ENCODE results near the gene THRB. TPM values are rescaled to one million over a fixed set of nuclear protein-coding genes. Genes with fewer than 3 reads are reported as not detected.

THRB gene
- total RNA-seq, 1 donor, result 0.36 TPM

DNA sequence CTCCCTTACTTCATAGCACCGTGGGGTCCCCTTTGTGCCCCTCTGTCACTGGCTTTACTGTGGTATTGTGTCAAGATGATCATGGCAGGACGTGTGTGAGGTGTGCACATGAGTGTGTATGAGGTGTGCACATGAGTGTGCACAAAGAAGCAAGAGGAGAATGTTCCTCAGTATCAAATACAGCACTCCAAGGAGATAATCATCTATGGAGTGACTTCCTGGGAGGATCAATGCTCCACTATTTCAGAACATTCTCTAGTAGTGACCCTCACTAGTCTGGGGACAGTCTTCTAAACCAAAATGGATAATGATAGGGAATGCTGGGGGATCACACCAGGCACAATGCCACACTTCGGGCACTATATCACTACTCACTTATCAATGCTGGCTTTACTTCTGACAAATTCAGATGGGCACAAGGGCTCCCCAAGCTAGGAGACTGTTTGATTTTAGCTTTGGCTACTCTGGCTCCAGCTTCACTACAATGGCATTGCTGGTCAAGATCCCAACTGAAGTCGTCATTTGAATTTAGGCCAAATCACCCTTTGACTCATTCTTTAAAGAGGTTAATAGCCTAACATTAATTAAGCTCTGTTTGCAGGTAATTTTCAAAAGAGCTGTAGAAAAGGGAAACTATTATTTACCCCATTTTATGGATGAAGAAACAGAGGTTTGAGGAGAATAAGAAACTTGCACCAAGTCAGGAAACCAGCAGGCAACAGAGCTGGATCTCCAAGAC lies 124.1 kb downstream of the THRB start:
- H3K27ac ChIP-seq (ENCODE audit: low read depth, low read length), result no peak overlapping the region
- H3K79me2 ChIP-seq (ENCODE audit: insufficient read depth, low read length), result no peaks in the 10 kb centered on the region
- H3K36me3 ChIP-seq (ENCODE audit: insufficient read depth, low read length), result no peaks in the 10 kb centered on the region
- no peak overlapping the region for H2AFZ ChIP-seq (ENCODE audit: low read length)
- no peaks in the 10 kb centered on the region for H3K27me3 ChIP-seq (ENCODE audit: insufficient read depth, low read length)
- no peak overlapping the region for H3K4me3 ChIP-seq (ENCODE audit: insufficient read depth, low read length)
- no peaks in the 10 kb centered on the region for H3K4me1 ChIP-seq (ENCODE audit: insufficient read depth, low read length)
- no peaks in the 10 kb centered on the region for H3K9me3 ChIP-seq (ENCODE audit: low read depth, low read length)
- TF ChIP-seq, protein P1, sequence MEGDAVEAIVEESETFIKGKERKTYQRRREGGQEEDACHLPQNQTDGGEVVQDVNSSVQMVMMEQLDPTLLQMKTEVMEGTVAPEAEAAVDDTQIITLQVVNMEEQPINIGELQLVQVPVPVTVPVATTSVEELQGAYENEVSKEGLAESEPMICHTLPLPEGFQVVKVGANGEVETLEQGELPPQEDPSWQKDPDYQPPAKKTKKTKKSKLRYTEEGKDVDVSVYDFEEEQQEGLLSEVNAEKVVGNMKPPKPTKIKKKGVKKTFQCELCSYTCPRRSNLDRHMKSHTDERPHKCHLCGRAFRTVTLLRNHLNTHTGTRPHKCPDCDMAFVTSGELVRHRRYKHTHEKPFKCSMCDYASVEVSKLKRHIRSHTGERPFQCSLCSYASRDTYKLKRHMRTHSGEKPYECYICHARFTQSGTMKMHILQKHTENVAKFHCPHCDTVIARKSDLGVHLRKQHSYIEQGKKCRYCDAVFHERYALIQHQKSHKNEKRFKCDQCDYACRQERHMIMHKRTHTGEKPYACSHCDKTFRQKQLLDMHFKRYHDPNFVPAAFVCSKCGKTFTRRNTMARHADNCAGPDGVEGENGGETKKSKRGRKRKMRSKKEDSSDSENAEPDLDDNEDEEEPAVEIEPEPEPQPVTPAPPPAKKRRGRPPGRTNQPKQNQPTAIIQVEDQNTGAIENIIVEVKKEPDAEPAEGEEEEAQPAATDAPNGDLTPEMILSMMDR (IDR thresholded peaks at IDR 0.05; ENCODE audit: extremely low read depth, low read depth, low read length), result no peak
- H4K20me1 ChIP-seq (ENCODE audit: insufficient read depth, low read length), result no peaks in the 10 kb centered on the region
- DNase-seq (ENCODE audit: insufficient read length, low spot score, missing footprints), result no peak
- H3K4me2 ChIP-seq (ENCODE audit: insufficient read depth, low read length), result no peak overlapping the region

DNA sequence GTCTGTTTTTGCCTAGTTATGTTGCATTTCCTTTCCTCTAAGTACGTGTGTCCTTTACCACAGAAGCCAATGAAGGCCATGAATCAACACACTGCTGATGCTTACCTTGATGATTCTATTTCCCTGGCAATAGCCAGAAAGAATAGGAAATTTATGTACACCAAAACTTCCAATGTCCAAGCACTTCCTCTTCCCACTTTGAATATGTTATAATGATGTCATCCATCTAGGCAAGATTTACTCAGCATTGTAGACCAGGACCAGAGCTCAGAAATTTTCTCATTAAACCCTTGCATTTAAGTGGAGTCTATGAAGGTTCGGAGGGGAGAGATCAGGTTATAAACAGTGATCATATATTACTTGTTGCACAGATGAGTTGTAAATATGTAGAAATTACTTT lies 126.0 kb downstream of the THRB start:
- TF ChIP-seq, protein P1 (IDR thresholded peaks at IDR 0.05; ENCODE audit: extremely low read depth, low read depth, low read length), result no peak
- H3K36me3 ChIP-seq (ENCODE audit: insufficient read depth, low read length), result no peaks in the 10 kb centered on the region
- no peak overlapping the region for H3K4me2 ChIP-seq (ENCODE audit: insufficient read depth, low read length)
- peaks cover 6% of the 10 kb centered on the region for H3K4me1 ChIP-seq (ENCODE audit: insufficient read depth, low read length)
- H3K4me3 ChIP-seq (ENCODE audit: insufficient read depth, low read length), result no peak overlapping the region
- no peaks in the 10 kb centered on the region for H4K20me1 ChIP-seq (ENCODE audit: insufficient read depth, low read length)
- H3K9me3 ChIP-seq (ENCODE audit: low read depth, low read length), result no peaks in the 10 kb centered on the region
- no peaks in the 10 kb centered on the region for H3K27me3 ChIP-seq (ENCODE audit: insufficient read depth, low read length)
- no peak overlapping the region for H2AFZ ChIP-seq (ENCODE audit: low read length)
- no peak overlapping the region for H3K27ac ChIP-seq (ENCODE audit: low read depth, low read length)
- DNase-seq (ENCODE audit: insufficient read length, low spot score, missing footprints), result no peak
- H3K79me2 ChIP-seq (ENCODE audit: insufficient read depth, low read length), result no peaks in the 10 kb centered on the region

DNA sequence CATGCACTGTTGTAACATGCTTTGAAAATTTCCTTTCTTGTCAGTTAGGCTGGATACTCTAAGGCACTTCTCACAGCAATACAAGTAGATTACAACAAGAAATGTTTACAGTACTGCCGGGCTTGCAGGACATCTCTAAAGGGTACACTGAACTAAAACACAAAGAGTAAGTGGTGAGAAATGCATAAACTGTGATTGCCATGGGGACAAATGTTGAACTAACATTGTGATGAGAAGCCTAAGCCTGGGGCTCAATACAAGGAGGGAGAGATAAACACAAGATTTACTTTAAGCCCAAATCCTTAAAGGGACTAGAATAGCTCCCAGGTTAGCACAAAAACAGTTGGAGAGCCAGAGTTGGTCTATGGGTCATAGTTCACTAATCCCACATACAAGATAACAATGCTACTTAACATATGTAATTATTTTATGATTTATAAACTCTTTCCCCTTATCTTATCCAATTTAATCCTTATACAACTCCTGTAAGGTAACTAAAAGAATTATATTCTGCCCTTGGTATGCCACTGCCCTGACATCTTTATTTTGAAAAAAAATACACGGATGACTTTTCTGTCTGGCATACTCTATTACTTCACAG lies 126.9 kb downstream of the THRB start:
- Histone ChIP-seq H3K4me1 (ENCODE audit: insufficient read depth, low read length) (peaks cover 6% of the 10 kb centered on the region), H3K79me2 (ENCODE audit: insufficient read depth, low read length) (no peaks in the 10 kb centered on the region), H3K4me2 (ENCODE audit: insufficient read depth, low read length) (no peak overlapping the region), H3K4me3 (ENCODE audit: insufficient read depth, low read length) (no peak overlapping the region), H3K36me3 (ENCODE audit: insufficient read depth, low read length) (no peaks in the 10 kb centered on the region), H3K9me3 (ENCODE audit: low read depth, low read length) (no peaks in the 10 kb centered on the region), H4K20me1 (ENCODE audit: insufficient read depth, low read length) (no peaks in the 10 kb centered on the region), H3K27me3 (ENCODE audit: insufficient read depth, low read length) (no peaks in the 10 kb centered on the region), H2AFZ (ENCODE audit: low read length) (no peak overlapping the region), H3K27ac (ENCODE audit: low read depth, low read length) (no peak overlapping the region)
- DNase-seq (ENCODE audit: insufficient read length, low spot score, missing footprints), result no peak
- TF ChIP-seq, protein P1 (IDR thresholded peaks at IDR 0.05; ENCODE audit: extremely low read depth, low read depth, low read length), result no peak

DNA sequence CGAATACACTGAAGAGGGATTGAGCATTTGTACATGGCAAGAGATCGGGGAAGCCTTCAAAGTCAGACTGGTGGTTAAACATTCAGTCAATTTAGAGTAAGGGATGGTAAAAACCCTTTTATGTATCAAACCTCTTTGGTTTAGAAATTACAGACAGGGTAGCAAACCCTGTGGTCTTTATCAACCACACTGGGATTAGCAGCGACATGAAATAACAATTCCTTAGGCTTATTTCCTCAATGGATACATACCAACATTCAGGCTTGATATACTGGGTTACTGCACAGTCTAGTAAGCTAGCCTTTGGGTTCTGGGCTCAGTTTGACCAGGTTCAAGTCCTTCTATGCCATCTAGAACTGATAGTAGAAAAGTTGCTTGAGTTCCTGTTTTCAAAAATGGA lies 127.4 kb downstream of the THRB start:
- Histone ChIP-seq H3K9me3 (ENCODE audit: low read depth, low read length) (no peaks in the 10 kb centered on the region), H3K4me3 (ENCODE audit: insufficient read depth, low read length) (no peak overlapping the region), H4K20me1 (ENCODE audit: insufficient read depth, low read length) (no peaks in the 10 kb centered on the region), H3K27me3 (ENCODE audit: insufficient read depth, low read length) (no peaks in the 10 kb centered on the region), H3K79me2 (ENCODE audit: insufficient read depth, low read length) (no peaks in the 10 kb centered on the region), H3K4me1 (ENCODE audit: insufficient read depth, low read length) (peaks cover 6% of the 10 kb centered on the region), H3K4me2 (ENCODE audit: insufficient read depth, low read length) (no peak overlapping the region), H3K36me3 (ENCODE audit: insufficient read depth, low read length) (no peaks in the 10 kb centered on the region), H2AFZ (ENCODE audit: low read length) (no peak overlapping the region), H3K27ac (ENCODE audit: low read depth, low read length) (no peak overlapping the region)
- no peak for DNase-seq (ENCODE audit: insufficient read length, low spot score, missing footprints)
- TF ChIP-seq, protein P1 (IDR thresholded peaks at IDR 0.05; ENCODE audit: extremely low read depth, low read depth, low read length), result no peak

Measured in osteoblast (primary cell).